GF-D8 (cell line): ENCODE data around the gene ZNF423.

Experiments used
- DNase-seq: peaks from one replicate; lab custom pipeline; 2025; lab: John Stamatoyannopoulos, UW

ZNF423 gene

DNA sequence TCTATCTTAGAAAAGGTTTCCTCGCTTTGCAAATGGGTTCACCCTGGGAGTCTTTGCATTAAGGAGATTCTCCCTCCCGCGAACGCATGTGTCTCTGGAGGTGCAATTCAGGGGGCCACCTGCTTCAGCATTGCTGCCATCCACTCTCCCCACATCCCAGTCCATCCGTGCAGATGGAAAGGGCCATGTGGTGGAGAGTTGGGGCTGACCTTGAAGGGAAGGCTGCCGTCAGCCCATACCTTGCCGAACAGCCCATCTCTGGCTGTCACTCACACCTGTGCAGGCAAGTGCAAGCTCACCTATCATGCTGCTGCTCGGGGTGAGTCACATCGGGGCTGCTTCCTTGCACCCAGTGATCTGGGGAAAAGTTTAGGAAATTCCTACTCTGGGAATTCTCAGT lies 106.1 kb downstream of the ZNF423 start:
- no peak for DNase-seq

DNA sequence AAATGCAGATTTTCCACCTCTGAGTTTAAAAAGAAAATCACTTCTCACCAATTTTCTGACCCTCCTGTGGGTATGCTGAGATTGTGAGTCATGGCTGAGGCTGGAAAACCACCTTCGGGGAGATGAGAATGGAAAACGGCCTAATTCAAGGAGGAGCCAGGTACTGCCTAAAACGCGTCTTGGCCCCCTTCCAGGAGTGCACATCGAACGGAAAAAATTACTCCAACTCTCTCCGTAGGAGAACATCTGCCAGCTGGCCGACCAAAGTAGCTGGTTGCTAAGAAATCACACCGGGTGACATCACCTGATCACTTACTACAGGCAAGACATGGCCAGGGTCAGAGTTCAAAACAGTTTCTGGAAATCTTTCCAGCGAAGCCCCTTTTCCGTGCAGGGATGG lies 107.6 kb downstream of the ZNF423 start:
- DNase-seq: no peak

DNA sequence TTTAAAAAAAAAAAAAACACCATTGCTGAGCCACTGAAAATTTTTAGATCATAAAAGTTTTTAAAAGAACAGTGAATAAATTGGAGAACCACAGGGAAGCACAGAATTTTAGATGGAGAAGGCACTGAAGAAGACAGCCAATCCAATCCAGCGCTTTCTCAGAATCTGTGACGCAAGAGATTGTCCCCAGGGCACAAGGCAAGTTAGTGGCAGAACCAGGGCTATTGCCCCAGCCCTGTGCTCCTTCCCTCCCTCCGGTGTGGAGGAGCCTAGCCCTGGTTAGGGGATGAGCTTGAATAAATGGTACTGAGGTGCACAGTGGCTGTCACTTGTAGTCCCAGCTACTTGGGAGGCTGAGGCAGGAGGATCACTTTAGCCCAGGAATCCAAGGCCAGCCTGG lies 108.3 kb downstream of the ZNF423 start:
- no peak for DNase-seq

DNA sequence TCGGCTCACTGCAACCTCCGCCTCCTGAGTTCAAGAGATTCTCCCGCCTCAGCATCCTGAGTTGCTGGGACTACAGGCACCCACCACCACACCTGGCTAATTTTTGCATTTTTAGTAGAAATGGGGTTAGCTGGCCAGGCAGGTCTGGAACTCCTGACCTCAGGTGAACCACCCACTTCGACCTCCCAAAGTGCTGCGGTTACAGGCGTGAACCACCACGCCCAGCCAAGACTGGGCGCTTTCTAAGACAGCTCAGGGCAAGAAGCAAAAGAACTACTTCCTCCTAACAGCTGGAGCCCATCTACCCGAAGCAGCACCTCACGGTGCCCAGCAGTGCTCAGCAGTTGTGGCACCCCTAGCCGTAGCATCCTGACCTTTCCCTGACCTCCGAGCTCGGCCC lies 109.4 kb downstream of the ZNF423 start:
- no peak for DNase-seq

DNA sequence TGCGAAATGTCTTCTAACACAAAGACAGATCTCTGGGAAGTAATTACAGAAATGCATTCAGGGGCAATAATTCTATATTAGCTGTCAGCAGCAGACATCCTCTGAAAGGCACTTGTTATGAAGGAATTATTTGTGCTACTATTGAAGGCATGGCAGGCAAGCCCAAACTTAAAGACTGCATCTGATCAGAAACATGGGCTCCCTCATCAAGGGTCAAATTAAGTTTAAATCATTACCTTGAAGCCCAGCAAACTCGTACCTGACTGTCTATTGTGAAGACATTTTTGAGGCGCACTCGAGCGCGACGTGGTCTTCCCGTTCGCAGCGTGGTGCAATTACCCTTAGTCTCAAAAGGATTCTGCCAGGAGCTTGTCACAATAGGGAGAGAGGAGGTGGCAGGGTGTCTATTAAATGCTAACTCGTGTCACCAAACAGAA lies 110.6 kb downstream of the ZNF423 start:
- DNase-seq: no peak

DNA sequence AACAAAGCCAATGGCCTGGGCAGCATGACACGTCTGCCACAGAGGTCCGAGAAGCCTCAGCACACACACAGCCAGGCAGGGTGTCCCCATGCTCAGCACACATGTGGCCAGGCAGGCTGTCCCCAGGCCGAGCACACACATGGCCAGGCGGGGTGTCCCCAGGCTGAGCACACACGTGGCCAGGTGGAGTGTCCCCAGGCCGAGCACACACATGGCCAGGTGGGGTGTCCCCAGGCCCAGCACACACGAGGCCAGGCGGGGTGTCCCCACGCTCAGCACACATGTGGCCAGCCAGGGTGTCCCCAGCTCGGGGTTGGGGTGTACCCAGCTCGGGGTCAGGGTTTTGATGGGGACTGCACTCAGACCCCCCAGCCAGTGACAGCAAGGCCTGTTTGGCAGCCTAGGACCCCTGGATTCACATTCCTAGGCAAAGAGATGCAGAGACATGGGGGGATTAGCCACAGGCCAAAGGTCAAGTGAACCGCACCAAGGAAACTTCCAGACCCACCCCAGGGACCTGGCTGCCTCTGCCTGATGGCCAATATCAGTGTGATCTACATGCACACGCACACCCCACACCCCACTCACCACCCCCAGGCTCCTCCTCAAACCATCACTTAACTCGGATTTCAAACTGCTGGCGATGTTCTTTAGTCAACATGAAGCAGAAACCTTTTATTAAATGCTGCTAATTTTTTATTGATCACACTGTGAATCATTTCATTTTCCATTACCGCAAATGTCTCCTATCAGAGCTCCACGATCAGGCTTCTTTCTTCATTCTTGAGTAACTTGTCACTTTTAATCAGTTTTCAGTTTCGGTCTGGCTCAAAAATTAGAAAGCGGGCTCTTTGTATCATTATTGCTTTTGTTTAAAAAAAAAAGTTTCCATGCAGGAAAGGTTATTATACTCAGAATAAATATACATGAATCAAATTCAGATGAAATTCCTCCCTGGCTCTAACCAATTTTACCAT lies 111.4 kb downstream of the ZNF423 start:
- DNase-seq: no peak

DNA sequence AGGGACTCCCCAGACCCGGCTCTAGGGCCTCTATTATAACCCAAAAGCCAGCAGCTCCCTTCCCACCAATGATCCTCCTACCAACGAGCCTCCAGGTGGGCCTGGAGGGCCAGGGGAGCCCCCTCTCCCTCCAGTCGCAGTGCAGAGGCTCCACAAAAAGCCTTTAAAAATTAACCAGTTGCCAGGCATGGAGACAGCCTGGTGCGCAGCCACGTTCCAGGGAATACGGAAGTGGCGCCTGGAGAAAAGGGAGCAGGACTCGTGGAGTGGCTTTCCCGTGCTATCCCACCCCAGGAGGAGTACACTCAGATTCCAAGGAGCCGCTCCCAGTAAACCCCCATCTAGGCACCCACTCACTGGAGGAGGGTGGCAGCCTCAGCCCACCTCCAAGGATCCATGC lies 112.3 kb downstream of the ZNF423 start:
- no peak for DNase-seq

DNA sequence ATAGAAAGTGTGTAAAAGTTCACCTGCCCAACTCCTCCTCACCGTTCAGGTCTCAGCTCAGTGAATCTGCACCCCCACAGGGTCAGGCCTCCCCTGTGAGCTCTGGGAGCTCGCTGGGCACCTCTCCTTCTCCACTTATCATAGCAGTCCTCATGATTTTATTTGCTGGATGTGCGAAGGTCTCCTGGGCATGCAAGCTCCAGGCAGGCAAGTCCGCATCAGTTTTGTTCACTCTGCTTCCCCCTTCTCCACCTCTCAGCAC lies 112.8 kb downstream of the ZNF423 start:
- DNase-seq: no peak

DNA sequence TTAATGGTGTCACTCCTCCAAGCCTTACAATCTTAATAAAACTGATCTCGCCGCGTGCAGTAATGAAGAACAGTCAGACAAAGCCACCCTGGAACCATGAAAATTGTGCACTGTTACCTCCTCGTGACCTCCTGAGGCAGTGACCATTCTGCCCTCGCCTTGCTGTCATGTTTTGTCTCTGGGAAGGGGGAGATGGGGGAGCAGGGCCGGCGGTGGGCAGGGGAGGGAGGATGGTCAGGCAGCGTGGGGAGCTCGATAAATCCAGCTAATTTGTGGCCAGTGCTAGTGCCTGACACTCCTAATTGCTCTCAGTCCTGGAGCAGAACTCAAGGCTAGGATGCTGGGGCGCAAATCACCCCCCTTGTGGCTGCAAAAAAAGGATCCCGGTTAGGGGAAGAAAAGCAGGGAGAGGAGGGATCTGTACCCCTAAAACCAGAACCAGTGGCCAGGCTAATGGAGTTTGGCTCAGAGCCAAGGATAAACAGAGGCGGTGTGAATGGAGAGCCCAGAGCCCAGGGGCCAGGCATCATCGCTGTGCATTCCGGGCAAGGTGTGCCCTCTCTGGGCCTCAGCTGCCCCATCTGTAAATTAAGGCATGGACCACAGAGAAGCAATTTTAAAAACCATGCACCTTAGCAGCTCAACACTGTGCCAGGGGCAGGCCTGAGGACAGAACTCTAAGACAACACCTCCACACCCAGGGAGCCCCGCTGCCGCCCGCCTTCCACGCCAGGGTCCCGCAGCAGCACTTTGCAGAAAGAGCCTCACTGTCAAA lies 113.3 kb downstream of the ZNF423 start:
- no peak for DNase-seq

DNA sequence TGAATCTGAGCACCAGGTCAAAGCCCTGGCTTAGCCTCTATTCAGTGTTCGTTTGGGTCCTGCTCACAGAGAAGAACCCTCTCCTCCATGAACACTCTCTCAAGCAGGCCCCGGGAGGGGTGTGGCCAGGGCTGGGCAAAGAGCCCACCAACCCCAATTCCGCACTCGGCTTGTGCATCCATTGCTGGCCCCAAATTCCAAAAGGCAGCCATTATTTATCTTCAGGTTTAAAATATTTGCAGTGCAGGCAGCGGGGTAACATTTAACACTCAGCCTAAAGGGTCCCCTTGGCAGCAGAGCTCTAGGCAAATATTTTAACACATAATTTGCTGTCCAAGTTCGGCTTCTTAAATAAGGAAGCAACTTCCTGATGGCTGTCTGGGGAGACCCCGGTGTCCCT lies 115.7 kb downstream of the ZNF423 start:
- no peak for DNase-seq

DNA sequence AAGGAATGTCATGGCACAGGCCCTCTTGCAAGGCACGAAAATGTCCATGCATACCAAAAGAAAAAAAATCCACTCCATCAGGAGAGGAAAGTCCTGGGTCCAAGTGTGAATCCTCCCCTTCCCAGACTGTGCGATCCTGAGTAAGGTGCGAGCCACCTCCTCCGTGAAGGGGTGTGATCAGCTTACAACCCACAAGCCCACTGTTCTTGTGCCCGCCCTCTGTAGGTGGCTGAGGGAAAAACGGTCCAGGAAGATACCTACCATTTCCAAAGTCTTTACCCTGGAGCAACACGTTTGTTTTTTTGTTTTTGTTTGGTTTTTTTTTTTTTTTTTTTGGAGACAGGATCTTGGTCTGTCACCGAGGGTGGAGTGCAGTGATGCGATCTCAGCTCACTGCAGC lies 116.5 kb downstream of the ZNF423 start:
- no peak for DNase-seq

DNA sequence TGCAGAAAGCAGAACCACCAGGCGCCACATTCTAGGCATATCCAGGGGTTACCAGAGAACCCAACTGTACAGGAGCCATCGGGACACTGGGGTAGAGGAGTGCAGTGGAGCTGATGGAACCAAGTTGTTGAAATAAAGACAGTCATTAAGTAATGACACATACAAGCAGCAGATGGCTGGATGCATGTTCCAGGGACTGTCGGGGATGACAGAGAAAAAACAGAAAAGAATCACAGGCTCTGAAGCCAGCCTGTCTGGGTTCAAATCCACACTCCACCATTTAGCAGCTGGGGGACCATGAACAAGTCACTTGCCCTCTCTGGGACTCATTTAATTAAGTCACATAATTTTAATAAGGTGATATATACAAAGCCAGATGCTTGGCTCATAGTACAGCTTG lies 117.1 kb downstream of the ZNF423 start:
- no peak for DNase-seq

DNA sequence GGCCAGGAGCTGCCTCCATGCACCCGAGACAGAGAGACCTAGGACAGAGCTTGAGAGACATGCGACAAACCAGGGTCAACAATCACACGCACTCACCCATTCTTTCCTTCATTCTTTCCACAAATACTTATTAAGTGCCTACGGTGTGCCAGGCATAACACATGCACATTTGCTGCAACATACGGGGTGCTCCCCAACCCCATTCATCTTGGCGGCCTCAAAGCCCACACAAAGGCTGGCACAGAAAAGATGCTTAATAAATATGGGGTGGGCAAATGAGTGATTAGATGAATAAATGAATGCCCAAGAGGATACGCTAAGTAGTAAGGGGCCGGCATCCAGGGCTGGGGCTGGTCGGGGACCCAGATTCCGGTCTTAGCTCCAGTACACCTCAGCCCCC lies 117.9 kb downstream of the ZNF423 start:
- DNase-seq: no peak

DNA sequence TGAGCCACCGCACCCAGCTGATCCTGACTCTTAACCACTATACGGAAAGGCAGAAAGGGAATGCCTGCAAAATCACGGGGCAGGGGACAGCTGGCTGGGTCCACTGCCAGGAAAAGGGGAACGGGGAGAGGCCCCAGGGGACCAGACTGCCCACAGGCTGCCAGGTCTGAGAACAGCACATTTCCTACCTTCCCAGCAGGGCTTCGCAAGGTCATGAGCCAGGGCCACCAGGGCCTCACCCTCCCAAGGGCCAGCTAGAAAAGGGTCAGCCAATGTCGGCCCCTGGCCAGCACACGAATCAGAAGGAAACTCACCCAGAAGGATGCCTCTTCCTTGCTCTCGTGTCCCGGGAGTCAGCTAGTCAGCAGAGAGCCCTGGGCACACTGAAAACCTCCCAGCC lies 118.4 kb downstream of the ZNF423 start:
- no peak for DNase-seq

DNA sequence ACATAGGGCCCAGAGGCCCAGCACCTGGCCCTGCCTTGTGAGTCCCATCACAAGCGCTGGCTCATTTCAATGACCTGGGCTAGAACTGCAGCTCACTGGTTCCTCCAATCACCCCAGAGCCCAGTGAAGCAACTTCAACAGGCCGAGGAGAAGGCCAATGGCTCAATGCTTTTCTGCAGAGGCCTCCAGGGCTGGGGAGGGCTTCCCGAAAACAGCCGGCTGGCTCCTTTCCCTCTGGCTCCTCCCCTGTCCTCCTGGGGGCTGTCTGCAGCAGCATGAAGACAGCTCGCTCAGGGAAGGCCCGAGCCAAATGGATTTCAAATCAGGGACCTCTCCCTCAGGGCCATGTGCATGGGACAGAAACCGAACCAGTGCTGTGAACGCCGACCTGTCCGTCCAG lies 121.6 kb downstream of the ZNF423 start:
- DNase-seq: no peak

DNA sequence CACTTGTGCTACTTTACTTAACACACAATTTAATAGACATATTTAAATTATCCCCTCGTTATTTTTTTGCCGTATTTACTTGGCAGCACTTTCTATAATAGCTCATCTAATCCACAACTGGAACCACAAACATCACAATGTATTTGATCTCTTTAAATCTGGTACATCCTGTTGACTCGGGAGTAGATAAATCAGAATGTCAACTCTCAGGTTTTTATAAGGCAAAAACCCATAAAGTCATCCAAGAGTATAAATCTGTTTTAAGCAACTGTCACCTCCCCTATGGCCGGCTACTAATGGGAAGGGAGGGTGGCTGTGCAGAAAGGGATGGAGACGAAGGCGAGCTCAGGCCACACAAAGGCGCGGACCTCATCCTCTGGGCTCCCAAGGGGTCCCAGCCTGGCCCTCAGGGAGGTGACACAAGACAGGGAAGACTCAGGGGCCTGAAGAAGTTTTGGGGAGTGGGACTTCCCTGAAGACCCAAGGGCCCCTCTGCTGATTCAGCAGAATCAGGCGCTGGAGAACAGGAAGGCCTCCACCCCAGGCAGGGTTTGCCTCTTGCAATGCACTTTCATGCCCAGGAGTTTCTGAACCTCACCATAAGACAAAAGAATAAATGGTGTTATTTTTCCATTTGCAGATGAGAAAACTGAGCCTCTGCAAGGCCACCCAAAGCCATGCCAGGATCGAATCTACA lies 122.5 kb downstream of the ZNF423 start:
- no peak for DNase-seq

DNA sequence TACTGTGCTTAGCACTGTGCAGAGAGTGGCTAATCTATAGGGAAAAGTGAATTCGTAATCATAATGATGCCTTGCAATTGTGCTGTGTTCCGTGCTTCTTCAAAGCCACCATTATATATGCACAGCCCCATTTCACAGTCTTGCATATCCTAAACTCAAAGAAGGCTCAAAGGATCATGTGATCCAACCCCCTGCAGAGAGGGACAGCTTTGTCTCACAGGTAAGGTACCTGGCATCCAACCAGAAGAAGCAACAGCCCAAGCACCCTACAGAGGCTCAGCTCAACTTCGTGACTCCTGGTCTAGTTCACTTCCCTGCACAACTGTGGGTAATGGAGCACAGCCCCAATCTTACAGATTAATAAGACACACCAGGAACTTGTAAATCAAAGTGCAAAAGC lies 124.0 kb downstream of the ZNF423 start:
- no peak for DNase-seq

DNA sequence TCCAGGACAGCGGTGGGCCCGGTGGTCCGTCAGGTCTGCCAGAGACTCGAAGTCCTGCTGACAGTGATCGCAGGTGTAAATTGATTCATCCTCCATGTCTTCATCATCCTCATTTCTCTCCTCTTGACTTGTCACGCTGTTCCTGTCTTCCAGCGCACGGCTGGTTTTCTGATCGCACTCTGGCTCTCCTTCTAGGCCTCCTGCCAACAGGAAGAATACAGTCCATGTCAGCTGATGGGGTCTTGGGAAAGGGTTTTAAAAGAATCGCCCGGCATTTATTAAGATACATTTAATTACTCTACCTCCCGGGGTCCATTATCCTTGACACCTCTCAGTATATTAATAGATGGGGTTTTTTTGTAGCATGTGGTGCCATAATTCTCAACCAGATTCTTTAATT lies 125.1 kb downstream of the ZNF423 start:
- no peak for DNase-seq

DNA sequence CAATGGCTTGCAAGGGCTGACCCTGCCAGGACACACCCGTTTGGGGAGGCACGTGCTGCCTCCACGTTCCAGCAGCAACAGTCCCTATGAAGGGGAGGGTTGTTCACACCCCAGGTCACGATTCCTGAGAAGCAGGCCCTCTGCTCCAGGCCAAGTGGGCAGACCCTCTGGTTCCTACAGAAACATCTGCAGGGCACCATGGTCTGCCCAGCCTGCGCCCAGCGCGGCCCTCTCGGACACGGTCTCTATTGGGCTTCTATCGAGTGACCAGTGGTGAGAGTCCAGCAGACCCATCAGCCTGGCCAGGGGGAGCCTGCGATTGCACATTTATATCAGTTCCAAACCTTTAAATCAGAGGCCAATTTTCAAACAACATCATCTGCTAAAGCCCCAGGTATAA lies 128.3 kb downstream of the ZNF423 start:
- no peak for DNase-seq

DNA sequence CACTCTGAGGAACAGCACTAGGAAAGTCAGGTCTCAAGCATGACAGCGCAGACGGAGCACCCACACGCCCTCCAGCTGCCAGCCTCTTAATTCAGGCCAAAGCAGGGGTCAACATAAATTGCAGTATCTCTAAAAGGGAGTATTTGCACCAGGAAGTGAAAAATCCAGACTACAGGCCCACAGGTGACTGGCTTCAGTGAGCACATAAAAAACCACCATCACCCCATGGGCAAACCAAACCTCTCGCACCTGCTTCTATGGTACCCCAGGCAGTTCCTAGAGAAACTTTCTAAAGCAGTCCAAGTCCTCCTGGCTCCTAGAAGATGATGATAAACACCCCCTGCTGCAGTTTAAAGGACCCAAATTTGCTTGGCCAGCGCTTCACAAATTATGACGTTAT lies 129.8 kb downstream of the ZNF423 start:
- DNase-seq: no peak

DNA sequence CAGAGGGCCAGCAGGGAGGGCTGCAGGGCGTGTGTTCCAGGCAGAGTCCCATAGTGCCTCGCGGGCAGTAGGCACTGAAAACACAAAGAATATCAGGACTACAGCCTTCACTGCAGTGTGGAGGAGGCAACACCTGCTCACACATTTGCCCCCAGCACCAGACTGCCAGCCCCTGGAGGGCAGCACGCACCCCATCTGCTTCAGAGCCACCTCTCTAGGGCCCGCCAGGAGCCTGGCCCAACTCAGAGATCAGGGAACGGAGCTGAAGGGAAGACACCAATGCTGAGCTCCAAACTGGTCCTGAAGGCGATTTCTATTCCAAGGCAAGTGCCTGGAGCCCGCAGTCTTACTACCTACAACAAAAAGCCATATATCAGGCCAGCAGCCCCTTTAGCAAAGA lies 130.3 kb downstream of the ZNF423 start:
- no peak for DNase-seq

DNA sequence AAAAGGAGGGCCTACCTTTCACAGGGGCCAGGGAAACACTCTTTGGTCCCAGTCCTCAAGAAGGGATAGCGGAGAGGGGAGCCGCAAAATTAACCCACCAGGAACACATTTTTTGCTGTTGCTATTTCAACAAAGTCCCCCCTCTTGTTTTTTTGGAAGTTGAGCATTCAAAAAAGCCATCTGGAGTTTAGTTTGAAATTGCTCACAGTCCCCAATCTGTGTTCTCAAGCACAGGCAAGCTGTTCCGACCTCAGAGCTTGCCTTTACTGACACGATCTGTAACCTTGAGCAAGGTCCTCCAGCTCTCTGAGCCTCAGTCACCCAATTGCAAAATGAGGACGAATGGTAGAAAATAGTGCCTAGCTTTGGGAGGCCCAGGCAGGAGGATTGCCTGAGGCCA lies 131.1 kb downstream of the ZNF423 start:
- no peak for DNase-seq

DNA sequence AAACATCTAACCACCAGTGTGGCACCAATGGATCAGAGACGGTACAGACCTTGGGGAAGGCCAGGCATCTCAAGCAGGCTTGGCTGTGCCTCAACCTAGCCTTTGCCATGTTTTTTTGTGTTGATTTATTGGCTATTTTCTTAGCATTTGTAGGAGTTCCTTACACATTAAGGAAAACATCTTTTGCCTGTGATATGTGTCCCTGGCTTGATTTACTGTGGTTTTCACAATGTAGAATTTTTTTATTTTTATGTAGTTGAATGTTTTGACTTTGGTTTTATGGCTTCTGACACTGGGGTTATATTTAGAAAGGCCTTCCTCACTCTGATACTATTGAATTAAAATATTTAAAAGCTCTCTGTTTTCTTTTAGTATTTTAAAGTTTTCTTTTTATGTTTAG lies 132.6 kb downstream of the ZNF423 start:
- no peak for DNase-seq
